GM10266 (cell line): ENCODE measurements around the gene DDX51.

ENCODE experiments used
- DNase-seq: peaks from one replicate; pipeline ENCODE4 v3.0.0; 2012; ENCODE audit errors: extremely low spot score
- TF ChIP-seq, protein P1 (sequence below): IDR thresholded peaks from 2 replicates; pipeline ENCODE4 v1.5.1; 2012; ENCODE audit warnings: mild to moderate bottlenecking, low read depth; ENCODE audit not compliant: control insufficient read depth, insufficient read depth; ENCODE audit errors: missing control alignments

The DDX51 gene

DNA sequence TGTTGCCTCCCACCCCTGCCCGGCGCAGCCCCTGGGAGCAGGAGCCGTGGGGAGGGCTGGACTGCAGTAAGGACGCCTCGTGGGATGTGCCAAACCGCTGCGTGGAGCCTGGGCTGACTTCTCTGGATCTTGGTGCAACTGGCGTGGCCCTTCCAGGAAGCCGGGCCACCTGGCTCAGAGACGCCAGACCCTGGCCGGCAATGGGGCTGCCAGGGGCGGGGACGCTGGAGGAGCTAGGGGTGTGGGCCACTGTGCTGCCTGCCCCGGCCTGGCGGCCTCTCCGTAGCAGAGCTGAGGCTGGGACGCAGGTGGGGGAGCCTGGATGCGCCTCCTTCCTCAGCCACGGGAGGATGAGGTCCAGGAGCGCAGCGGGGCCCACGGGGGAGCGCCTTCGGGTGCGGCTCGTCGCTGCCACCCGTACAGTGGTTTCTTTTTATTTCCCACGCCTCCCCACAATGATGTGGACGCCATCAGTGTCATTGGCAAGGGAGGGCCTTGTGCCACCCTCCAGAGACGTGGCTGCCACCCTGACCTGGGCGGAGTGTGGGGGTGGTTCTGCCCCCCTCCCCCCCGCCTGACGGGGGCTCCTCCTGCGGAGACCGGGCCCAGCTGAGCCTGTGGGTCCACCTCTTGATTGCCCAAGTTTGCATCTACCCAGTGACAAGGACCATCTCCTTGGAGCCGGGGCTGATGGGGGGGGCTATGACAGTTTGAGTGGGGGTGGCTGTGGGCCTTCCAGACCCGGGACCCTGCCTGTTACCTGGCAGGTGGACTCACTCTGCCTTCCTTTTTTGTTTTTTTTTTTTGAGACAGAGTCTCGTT, 11.3 kb downstream of the DDX51 start:
- TF ChIP-seq, protein P1, sequence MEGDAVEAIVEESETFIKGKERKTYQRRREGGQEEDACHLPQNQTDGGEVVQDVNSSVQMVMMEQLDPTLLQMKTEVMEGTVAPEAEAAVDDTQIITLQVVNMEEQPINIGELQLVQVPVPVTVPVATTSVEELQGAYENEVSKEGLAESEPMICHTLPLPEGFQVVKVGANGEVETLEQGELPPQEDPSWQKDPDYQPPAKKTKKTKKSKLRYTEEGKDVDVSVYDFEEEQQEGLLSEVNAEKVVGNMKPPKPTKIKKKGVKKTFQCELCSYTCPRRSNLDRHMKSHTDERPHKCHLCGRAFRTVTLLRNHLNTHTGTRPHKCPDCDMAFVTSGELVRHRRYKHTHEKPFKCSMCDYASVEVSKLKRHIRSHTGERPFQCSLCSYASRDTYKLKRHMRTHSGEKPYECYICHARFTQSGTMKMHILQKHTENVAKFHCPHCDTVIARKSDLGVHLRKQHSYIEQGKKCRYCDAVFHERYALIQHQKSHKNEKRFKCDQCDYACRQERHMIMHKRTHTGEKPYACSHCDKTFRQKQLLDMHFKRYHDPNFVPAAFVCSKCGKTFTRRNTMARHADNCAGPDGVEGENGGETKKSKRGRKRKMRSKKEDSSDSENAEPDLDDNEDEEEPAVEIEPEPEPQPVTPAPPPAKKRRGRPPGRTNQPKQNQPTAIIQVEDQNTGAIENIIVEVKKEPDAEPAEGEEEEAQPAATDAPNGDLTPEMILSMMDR, result no peak

DNA sequence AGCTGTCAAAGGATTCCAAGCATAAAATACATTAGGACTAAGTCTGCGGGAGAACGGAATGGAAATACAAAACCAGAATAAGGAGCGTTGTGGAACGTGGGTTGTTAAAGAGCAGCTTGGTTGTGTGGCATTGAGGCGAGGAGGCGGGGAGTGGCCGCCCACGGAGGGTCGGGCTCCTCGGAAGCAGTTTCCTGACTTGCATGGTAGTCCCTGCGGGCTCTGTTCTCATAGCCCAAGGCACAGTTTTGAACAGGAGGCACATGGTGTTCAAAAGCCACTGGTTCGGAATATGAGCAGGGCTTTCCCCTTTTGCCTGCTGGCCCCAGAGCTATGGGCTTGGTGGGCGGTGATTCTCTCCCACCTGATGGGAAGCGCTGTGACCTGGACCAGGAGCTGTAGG, 12.2 kb downstream of the DDX51 start:
- TF ChIP-seq, protein P1, result no peak

More for the DNA sequence above, 11.3 kb downstream of the DDX51 start:
- no peak for DNase-seq

DNA sequence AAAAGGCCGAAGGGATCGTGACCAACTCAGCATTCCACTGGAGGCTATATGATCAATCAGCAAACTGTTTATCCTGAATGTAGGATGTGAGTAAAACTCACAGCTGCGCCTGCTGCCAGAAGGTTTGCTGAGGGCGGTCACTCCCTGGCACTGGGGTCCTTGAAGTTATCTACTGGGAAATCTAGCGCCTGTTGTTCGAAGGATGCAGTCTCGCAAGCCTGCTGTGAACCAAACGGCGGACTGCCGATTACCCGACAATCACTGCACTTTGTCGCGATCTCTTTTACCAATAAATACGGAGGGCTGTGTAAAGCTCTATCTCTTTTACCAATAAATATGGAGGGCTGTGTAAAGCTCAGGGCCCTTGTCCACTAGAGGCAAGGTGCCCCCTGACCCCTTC, 12.9 kb downstream of the DDX51 start:
- DNase-seq, result no peak
- TF ChIP-seq, protein P1, result no peak

More for the DNA sequence above, 12.2 kb downstream of the DDX51 start:
- DNase-seq, result no peak

DNA sequence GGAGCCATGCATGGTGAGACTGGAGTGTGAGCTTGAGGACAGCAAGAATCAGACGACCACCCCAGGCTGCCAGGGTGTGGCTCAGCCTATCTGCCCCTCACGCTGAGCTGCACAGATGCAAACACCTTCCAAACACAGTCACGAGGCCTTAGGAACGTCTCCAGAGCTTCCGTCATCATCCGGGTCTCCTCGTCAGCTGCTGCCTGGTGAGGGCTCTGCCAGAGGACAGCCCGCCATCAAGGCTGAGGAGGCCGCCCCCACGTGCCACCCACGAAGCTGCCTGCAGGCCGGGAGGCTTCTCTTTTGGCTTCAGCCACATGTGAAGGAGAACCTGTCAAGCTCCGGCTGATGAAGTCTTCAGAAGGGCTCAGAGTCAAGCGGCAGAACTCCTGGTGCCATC, 13.4 kb downstream of the DDX51 start:
- TF ChIP-seq, protein P1, result no peak
- DNase-seq, result no peak

DNA sequence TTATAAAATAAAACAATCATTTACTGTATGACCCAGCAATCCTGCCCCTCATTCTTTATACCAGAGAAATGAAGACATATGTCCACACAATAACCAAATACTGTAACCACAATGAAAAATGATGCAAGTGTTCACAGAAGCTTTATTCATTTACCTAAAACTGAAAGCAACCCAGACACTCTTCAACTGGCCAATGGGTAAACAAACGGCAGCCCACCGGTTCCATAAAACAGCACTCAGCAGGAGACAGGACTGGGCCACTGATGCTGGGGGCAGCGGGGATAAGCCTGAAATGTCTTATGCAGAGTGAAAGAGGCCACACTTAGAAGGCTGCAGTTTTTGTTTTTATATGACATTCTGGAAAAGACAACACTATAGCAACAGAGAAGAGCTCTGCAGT, 15.1 kb downstream of the DDX51 start:
- TF ChIP-seq, protein P1, result no peak
- DNase-seq, result no peak

DNA sequence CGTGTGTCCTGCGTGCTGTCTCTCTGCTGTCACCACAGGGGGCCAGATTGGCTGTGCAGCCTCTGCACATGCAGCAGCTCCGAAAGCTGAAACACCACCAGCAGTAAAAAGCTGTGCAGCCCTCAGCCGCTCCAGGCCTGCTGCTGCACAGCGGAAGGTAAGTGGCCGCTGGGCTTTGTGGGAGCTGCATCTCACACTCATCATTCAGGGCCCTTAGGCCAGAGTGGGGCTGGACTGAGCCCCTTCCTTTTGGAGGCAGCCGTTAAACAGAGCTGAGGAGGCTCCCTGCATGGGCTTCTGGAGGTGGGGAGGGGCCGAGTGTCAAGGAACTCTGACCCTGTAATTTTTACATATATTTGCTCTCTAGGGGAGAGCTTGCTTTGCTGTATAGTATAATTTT, 17.1 kb downstream of the DDX51 start:
- DNase-seq, result no peak
- TF ChIP-seq, protein P1, result no peak

DNA sequence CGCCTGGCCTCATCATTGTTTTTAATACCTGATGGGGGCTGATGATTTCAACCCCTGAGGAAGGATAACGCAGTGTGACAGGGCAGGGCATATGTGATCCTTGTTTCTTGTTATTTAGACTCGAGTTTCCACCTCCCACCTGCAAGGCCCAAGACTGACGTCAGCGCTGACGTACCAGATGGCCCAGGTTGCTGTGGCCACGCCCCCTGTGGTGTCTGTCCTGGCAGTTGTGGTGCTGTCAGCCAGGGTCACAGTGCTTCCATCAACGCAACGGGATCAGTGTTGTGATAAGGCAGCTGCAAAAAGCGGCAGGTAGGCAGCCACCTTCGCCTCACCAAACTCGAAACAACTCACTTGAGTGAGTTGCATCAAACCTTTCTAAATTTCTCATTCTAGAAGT, 18.4 kb downstream of the DDX51 start:
- DNase-seq, result no peak
- TF ChIP-seq, protein P1, result no peak
